A673 (cell line): ENCODE results near the gene GCNT4. TPM values are rescaled to one million over a fixed set of nuclear protein-coding genes. Genes with fewer than 3 reads are reported as not detected.
"Not testable (repeated sequence)": the region's sequence is repeated elsewhere in the genome, so short reads cannot be mapped to it uniquely, and the experiment has no call there.

Source experiments
- Bru-seq: library from RNA; stranded (reverse); fragments of 400-500 nt; gene quantifications from one replicate; lab custom pipeline; 2021; lab: Mats Ljungman, UMichigan
- BruChase-seq, 2 experiments: library from RNA; stranded (reverse); fragments of 400-500 nt; gene quantifications; one replicate each; lab custom pipeline; 2021; lab: Mats Ljungman, UMichigan
- BruUV-seq: library from RNA; stranded (reverse); fragments of 400-500 nt; replicated peaks from 2 replicates; lab custom pipeline; 2021; lab: Mats Ljungman, UMichigan
- CTCF ChIA-PET: fragments of 300-600 bp; sonication (Branson Sonifier 250); formaldehyde crosslinking; loops from one replicate; lab custom pipeline; 2022; ENCODE audit warnings: antibody characterized with exemption; lab: Charles Lee
- POLR2A ChIA-PET: fragments of 300-600 bp; sonication (Branson Sonifier 250); formaldehyde crosslinking; loops from one replicate; lab custom pipeline; 2022; ENCODE audit warnings: antibody characterized with exemption; ENCODE audit not compliant: low non-redundant PET; lab: Charles Lee
- DNase-seq: peaks from one replicate; pipeline ENCODE4 v3.0.0-alpha.2; 2015; ENCODE audit warnings: low spot score
- H3K27ac ChIP-seq: fragments of 200-600 bp; sonication (generic); 2 replicates; pipeline ENCODE4 v1.5.1; 2016; ENCODE audit warnings: mixed run types, low read depth, mild to moderate bottlenecking, mixed read lengths, antibody characterized with exemption, low read length; ENCODE audit not compliant: poor library complexity, severe bottlenecking
- H3K27me3 ChIP-seq: fragments of 200-600 bp; sonication (generic); replicated peaks from 2 replicates; pipeline ENCODE4 v1.6.1; 2017; ENCODE audit warnings: mixed run types, low read depth, mild to moderate bottlenecking, mixed read lengths, antibody characterized with exemption, low read length; ENCODE audit not compliant: insufficient read depth, poor library complexity
- H3K36me3 ChIP-seq: fragments of 200-600 bp; sonication (generic); 2 replicates; pipeline ENCODE4 v1.6.1; 2016; ENCODE audit warnings: mixed run types, mild to moderate bottlenecking, mixed read lengths, antibody characterized with exemption, low read length; ENCODE audit not compliant: insufficient read depth, poor library complexity, severe bottlenecking
- H3K4me1 ChIP-seq: fragments of 200-600 bp; sonication (generic); 2 replicates; pipeline ENCODE4 v1.6.1; 2017; ENCODE audit warnings: mixed run types, mild to moderate bottlenecking, mixed read lengths, antibody characterized with exemption, low read length; ENCODE audit not compliant: insufficient read depth, poor library complexity, severe bottlenecking
- H3K4me3 ChIP-seq: fragments of 200-600 bp; sonication (generic); 2 replicates; pipeline ENCODE4 v1.5.1; 2016; ENCODE audit warnings: low read depth, mixed run types, mild to moderate bottlenecking, mixed read lengths, low read length; ENCODE audit not compliant: poor library complexity, severe bottlenecking
- H3K9me3 ChIP-seq: fragments of 200-600 bp; sonication (generic); 2 replicates; pipeline ENCODE4 v1.6.1; 2016; ENCODE audit warnings: mixed run types, low read depth, mild to moderate bottlenecking, mixed read lengths, antibody characterized with exemption, low read length; ENCODE audit not compliant: poor library complexity, severe bottlenecking
- EZH2 ChIP-seq: fragments of 200-600 bp; sonication (generic); IDR thresholded peaks from 2 replicates; pipeline ENCODE4 v1.6.1; 2017; ENCODE audit warnings: borderline replicate concordance, low read depth, mild to moderate bottlenecking, mixed read lengths, antibody characterized with exemption, low read length; ENCODE audit not compliant: poor library complexity, severe bottlenecking
- intact Hi-C: fragments of 100-400 bp; cut with micrococcal nuclease; formaldehyde crosslinking; loops from one replicate; pipeline ENCODE4 v1.10.0; 2022; ENCODE audit not compliant: unreplicated experiment
- long read RNA-seq: library from polyadenylated mRNA; stranded (forward); transcript quantifications from one replicate; pipeline ENCODE4 v2.0.0, GENCODE V29; 2022
- total RNA-seq: library from RNA; stranded (reverse); gene quantifications from 2 replicates; pipeline ENCODE4 v1.2.3, GENCODE V29; 2021
- TF ChIP-seq, protein P1 (sequence below): fragments of 300-800, 200-600 bp; sonication (generic); conservative IDR thresholded peaks from 2 replicates; pipeline ENCODE4 v1.5.1; 2017; ENCODE audit warnings: low read depth, mild to moderate bottlenecking, antibody characterized with exemption, low read length, moderate library complexity, mixed read lengths

Gene GCNT4
- 1.9 and 2.5 TPM in 2 replicates for total RNA-seq
- Bru-seq, nascent RNA, result percentile 73 among the genes with signal in this experiment
- BruChase-seq, experiment 1, labeled RNA remaining after a 2-hour chase, result percentile 83 among the genes with signal in this experiment
- BruChase-seq, experiment 2, labeled RNA remaining after a 6-hour chase, result percentile 58 among the genes with signal in this experiment
- long read RNA-seq, result 0 reads

DNA sequence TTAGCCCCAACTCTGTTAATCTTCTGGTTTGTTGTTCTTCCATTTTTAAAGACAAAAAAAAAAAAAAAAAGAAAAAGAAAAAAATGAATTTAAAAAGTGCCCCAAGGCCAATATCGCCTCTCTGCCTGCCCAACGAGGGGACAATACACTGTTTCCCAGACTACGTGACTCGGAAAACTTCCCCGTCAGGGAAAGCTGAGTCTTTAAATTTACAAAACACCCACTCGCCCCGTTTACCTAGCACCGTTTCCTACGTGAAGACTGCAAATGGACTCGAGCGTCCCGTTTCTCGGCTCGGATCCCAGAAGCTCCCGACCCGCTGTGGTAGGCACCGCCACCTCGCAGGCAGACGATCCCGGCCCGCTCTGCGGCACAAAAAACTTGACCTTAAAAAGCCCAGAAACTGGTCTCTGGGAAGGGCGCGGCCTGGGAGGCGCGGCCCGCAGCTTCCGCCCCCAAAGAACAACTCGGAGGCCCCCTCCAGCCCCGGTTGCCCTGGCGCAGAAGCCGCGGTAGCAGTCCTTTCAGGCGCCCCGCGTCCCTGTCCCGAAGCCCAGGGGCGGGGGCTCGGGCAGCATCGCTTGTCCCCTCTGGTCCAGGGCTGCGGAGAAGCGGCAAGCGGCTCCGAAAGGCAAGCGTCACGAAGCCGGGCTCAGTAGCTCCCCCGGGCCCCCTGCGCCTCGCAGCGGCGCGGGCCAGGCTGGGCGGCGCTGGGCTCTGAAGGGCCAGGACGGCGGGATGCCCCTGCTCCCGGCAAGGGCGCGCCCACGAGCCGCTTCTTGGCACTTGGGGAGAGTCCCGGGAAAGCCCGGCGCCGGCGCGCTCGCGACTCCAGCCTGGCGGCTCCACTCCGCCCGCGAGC is at the start of gene GCNT4:
GCNT4 (minus strand) TSS at position 367 of the 862 bp plus-strand sequence. CDS start 22,521 bp downstream, outside the sequence.
- no peak for TF ChIP-seq EZH2
- TF ChIP-seq, protein P1, sequence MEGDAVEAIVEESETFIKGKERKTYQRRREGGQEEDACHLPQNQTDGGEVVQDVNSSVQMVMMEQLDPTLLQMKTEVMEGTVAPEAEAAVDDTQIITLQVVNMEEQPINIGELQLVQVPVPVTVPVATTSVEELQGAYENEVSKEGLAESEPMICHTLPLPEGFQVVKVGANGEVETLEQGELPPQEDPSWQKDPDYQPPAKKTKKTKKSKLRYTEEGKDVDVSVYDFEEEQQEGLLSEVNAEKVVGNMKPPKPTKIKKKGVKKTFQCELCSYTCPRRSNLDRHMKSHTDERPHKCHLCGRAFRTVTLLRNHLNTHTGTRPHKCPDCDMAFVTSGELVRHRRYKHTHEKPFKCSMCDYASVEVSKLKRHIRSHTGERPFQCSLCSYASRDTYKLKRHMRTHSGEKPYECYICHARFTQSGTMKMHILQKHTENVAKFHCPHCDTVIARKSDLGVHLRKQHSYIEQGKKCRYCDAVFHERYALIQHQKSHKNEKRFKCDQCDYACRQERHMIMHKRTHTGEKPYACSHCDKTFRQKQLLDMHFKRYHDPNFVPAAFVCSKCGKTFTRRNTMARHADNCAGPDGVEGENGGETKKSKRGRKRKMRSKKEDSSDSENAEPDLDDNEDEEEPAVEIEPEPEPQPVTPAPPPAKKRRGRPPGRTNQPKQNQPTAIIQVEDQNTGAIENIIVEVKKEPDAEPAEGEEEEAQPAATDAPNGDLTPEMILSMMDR, result no peak
- ChIA-PET POLR2A (no interaction called here), CTCF (no interaction called here)
- intact Hi-C loops, result loop anchor here (5.0 to 10.0 kb wide), 2 partner anchors 285 to 378 kb away; partner anchors contain the start of gene HMGCR
- no peaks in the 10 kb centered on the region for H3K36me3 ChIP-seq
- no TSS peak for BruUV-seq
- H3K9me3 ChIP-seq, result no peaks in the 10 kb centered on the region
- H3K4me3 ChIP-seq, result peak within 1 kb of the TSS; percentile 72
- DNase-seq, result peak; percentile 58
- H3K27ac ChIP-seq, result peak within 1 kb of the TSS; percentile 73
- peaks cover 14% of the 10 kb centered on the region for H3K4me1 ChIP-seq
- peaks cover 31% of the 10 kb centered on the region for H3K27me3 ChIP-seq

- intact Hi-C loops, BruUV-seq, H3K36me3 ChIP-seq, H3K9me3 ChIP-seq, H3K4me1 ChIP-seq, CTCF ChIA-PET, H3K4me3 ChIP-seq, H3K27ac ChIP-seq, POLR2A ChIA-PET, H3K27me3 ChIP-seq: not testable (repeated sequence)
- peak; percentile 13 for DNase-seq
These were observed 43.6 kb upstream of the GCNT4 start for GRCh38 chr5:75095956-75096355.

- intact Hi-C loops, result no loop called here
- Histone ChIP-seq H3K36me3 (no peaks in the 10 kb centered on the region), H3K27ac (no peak overlapping the region), H3K9me3 (no peaks in the 10 kb centered on the region), H3K27me3 (no peaks in the 10 kb centered on the region), H3K4me1 (no peaks in the 10 kb centered on the region), H3K4me3 (no peak overlapping the region)
- ChIA-PET CTCF (no interaction called here), POLR2A (no interaction called here)
- TF ChIP-seq, protein P1, result no peak
- TF ChIP-seq EZH2, result no peak
- no TSS peak for BruUV-seq
- no peak for DNase-seq
These were observed 39.2 kb upstream of the GCNT4 start for GRCh38 chr5:75091597-75091996.
